Activated T-helper 1 cell treated with Interleukin-2 at 50 U/mL for 16 hours (primary cell): ENCODE measurements around the gene RTP2.

ENCODE experiments used
- DNase-seq: peaks from one replicate; pipeline ENCODE4 v3.0.0-alpha.2; 2020; ENCODE audit warnings: low read depth

The RTP2 gene

GRCh38 chr3:187738331-187739093 lies 36.2 kb upstream of the RTP2 start:
- DNase-seq = no peak

- no peak for DNase-seq
These were observed 35.6 kb upstream of the RTP2 start for GRCh38 chr3:187738071-187738330.

GRCh38 chr3:187737368-187738070 lies 35.2 kb upstream of the RTP2 start:
- no peak for DNase-seq

- no peak for DNase-seq
These were observed 34.6 kb upstream of the RTP2 start for GRCh38 chr3:187737006-187737367.

- no peak for DNase-seq
These were observed 34.1 kb upstream of the RTP2 start for GRCh38 chr3:187736418-187736871.

GRCh38 chr3:187735837-187736236 lies 33.5 kb upstream of the RTP2 start:
- no peak for DNase-seq

GRCh38 chr3:187735383-187735782 lies 33.0 kb upstream of the RTP2 start:
- DNase-seq = no peak

GRCh38 chr3:187734841-187735240 lies 32.5 kb upstream of the RTP2 start:
- no peak for DNase-seq

- no peak for DNase-seq
These were observed 31.0 kb upstream of the RTP2 start for GRCh38 chr3:187733371-187733770.

GRCh38 chr3:187729598-187729997 lies 27.2 kb upstream of the RTP2 start:
- DNase-seq = no peak

- DNase-seq = no peak
These were observed 26.7 kb upstream of the RTP2 start for GRCh38 chr3:187728940-187729583.

- no peak for DNase-seq
These were observed 25.9 kb upstream of the RTP2 start for GRCh38 chr3:187728248-187728647.

- no peak for DNase-seq
These were observed 24.2 kb upstream of the RTP2 start for GRCh38 chr3:187726564-187726963.

- no peak for DNase-seq
These were observed 23.5 kb upstream of the RTP2 start for GRCh38 chr3:187725653-187726370.

GRCh38 chr3:187725224-187725623 lies 22.9 kb upstream of the RTP2 start:
- DNase-seq = no peak

- no peak for DNase-seq
These were observed 19.9 kb upstream of the RTP2 start for GRCh38 chr3:187722206-187722612.

- DNase-seq = no peak
These were observed 18.7 kb upstream of the RTP2 start for GRCh38 chr3:187721055-187721454.

GRCh38 chr3:187720337-187720670 lies 17.9 kb upstream of the RTP2 start:
- DNase-seq = no peak

- DNase-seq = no peak
These were observed 17.4 kb upstream of the RTP2 start for GRCh38 chr3:187719628-187720336.

GRCh38 chr3:187718802-187719201 lies 16.4 kb upstream of the RTP2 start:
- DNase-seq = no peak

- no peak for DNase-seq
These were observed 15.2 kb upstream of the RTP2 start for GRCh38 chr3:187717572-187717971.

- DNase-seq = peak; percentile 50
These were observed 12.1 kb upstream of the RTP2 start for GRCh38 chr3:187714404-187714979.
